GM06990 (cell line): ENCODE data around the gene DOCK4.

Experiments
- DNase-seq: peaks from one replicate; pipeline ENCODE4 v3.0.0-alpha.2; 2011; ENCODE audit not compliant: insufficient read length; ENCODE audit errors: extremely low read depth
- H3K27me3 ChIP-seq: replicated peaks from 2 replicates; pipeline ENCODE4 v1.6.0; 2011; ENCODE audit warnings: low read length; ENCODE audit not compliant: control insufficient read depth, insufficient read depth
- H3K36me3 ChIP-seq: 2 replicates; pipeline ENCODE4 v1.5.1; 2011; ENCODE audit warnings: low read length; ENCODE audit not compliant: control insufficient read depth, insufficient read depth
- H3K4me3 ChIP-seq: replicated peaks from 2 replicates; pipeline ENCODE4 v1.5.1; 2011; ENCODE audit warnings: low read depth, mild to moderate bottlenecking, control low read depth, low read length
- TF ChIP-seq, protein P1 (sequence below): IDR thresholded peaks from 2 replicates; pipeline ENCODE4 v1.5.1; 2011; ENCODE audit warnings: low read length, control low read depth, mild to moderate bottlenecking, inconsistent platforms; ENCODE audit not compliant: insufficient read depth, poor library complexity, severe bottlenecking

DOCK4 gene

DNA sequence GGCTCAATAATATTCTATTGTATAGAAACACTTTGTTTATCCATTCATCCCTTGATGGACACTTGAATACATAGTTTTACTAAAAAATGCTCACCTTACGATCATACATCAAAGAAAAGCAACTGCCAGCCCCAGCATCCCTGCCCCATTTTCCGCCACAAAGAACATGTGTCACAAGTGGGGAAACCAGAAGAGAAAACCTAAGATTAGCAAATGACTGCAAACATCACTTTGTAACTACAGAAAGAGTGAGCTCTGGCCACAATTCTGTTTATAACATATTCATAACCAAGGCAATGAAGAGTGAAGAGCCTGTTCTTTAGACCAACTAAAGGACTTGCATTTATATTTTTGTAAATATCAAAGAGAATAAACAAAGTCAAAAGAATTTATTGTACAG is 89.8 kb downstream of the DOCK4 start:
- TF ChIP-seq, protein P1, sequence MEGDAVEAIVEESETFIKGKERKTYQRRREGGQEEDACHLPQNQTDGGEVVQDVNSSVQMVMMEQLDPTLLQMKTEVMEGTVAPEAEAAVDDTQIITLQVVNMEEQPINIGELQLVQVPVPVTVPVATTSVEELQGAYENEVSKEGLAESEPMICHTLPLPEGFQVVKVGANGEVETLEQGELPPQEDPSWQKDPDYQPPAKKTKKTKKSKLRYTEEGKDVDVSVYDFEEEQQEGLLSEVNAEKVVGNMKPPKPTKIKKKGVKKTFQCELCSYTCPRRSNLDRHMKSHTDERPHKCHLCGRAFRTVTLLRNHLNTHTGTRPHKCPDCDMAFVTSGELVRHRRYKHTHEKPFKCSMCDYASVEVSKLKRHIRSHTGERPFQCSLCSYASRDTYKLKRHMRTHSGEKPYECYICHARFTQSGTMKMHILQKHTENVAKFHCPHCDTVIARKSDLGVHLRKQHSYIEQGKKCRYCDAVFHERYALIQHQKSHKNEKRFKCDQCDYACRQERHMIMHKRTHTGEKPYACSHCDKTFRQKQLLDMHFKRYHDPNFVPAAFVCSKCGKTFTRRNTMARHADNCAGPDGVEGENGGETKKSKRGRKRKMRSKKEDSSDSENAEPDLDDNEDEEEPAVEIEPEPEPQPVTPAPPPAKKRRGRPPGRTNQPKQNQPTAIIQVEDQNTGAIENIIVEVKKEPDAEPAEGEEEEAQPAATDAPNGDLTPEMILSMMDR, result no peak
- Histone ChIP-seq H3K36me3 (no peaks in the 10 kb centered on the region), H3K27me3 (no peaks in the 10 kb centered on the region), H3K4me3 (no peak overlapping the region)
- no peak for DNase-seq

DNA sequence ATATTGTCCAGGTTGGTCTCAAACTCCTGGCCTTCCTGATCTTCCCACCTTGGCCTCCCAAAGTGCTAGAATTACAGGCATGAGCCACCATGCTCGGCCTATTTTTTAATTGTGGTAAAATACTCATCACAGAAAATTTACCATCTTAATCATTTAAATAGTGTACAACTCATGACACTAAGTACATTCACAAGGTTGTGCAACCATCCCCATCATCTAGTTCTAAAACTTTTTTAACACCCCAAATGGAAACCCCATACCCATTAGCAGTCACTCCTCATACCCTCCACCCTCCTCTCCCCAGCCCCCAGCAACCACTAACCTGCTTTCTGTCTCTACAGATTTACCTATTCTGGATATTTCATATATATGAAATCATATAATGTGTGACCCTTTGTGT is 90.3 kb downstream of the DOCK4 start:
- TF ChIP-seq, protein P1, result no peak
- Histone ChIP-seq H3K27me3 (no peaks in the 10 kb centered on the region), H3K36me3 (no peaks in the 10 kb centered on the region), H3K4me3 (no peak overlapping the region)
- DNase-seq, result no peak

DNA sequence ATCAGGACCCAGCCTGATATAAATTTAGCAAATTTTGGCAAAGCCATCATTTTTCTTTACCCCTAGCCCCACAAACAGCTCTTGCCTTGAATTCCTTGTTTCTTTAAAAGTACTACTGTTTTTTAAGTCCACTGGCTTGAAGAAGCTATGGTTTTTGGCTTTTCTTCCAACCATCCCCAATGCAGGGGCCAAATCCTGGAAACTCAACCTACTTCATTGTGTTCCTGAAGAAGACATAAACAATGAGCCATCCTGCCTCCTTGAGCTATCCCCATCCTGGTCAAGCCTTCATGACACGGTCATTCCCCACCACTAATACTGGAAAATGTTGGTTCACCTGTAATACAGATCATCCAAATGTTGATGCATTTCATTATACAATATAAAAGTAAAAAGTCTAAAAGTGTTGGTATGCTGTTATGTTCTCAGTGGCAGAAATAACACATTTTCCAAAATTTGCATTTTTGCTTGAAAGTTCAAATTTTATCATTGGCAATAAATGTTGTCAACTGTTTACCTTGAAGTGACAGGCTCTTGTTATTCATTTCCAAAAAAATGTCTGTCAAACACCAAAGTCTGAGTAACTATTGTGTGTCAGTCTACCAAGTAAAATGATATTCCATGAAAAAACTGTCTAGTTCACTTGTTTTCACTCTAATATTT is 92.2 kb downstream of the DOCK4 start:
- Histone ChIP-seq H3K36me3 (no peaks in the 10 kb centered on the region), H3K4me3 (no peak overlapping the region)
- DNase-seq, result no peak

DNA sequence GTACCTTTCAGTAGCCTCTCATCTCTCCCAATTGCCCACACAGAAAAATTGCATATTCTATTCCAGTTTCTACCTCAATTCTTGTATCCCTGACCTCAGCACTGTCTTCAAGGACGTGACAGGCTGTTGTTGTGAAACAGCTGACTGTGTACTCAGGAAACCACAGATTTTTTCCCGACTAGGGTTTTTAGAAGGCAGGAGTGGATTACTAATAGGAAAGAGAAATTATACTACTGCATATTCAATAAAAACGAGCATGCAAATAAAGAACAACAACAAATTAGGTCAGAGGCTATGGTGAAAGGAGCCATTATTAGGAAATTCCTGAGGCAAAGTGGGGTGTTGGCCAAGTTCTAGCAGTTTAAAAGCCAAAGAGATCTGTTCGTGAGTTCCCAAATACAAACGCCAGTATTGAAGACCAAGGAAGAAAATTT is 93.4 kb downstream of the DOCK4 start:
- no peak overlapping the region for H3K4me3 ChIP-seq
- no peak for DNase-seq
- no peaks in the 10 kb centered on the region for H3K36me3 ChIP-seq
- no peaks in the 10 kb centered on the region for H3K27me3 ChIP-seq
- TF ChIP-seq, protein P1, result no peak

More for the DNA sequence above, 92.2 kb downstream of the DOCK4 start:
- no peaks in the 10 kb centered on the region for H3K27me3 ChIP-seq
- TF ChIP-seq, protein P1, result no peak

DNA sequence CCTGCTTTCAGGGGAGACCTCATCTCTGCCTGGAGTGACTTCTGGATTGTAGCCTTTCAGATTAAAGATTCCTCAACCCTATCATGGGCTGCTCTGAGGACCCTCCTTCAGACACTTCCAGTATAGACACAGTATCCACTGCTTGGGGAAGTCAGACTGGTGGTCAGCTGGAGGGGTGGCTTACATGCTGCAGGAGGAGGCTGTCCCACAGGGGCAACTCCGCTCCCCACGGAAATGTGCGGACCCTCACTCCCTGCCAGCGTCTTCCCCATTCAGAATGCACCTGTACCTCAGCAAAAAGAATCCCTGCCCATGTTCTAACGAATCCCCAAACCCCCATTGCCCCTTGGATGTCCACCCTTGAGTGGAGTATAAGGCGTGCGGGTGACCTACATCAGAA is 95.5 kb downstream of the DOCK4 start:
- no peaks in the 10 kb centered on the region for H3K36me3 ChIP-seq
- TF ChIP-seq, protein P1, result no peak
- DNase-seq, result no peak
- H3K4me3 ChIP-seq, result no peak overlapping the region
- H3K27me3 ChIP-seq, result no peaks in the 10 kb centered on the region

DNA sequence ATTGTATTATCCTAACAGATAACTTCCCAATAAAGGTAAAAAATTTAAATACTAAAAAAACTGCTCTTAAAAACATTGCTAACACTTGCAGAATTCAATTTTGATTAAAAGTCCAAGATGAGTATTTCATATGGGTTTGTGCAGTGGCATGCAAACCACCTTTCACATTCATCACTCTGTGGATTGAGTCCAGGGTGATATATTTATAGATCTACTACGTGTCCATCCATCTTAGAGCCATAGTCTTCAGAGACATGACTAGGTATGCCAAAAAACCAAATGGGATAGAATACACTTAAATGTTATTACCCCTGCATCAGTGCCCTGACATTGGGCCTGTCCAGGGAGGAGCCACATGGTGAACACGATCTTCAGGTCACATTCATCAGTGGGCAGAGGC is 96.0 kb downstream of the DOCK4 start:
- no peaks in the 10 kb centered on the region for H3K27me3 ChIP-seq

More for the DNA sequence above, 96.0 kb downstream of the DOCK4 start:
- DNase-seq, result no peak
- H3K36me3 ChIP-seq, result no peaks in the 10 kb centered on the region
- TF ChIP-seq, protein P1, result no peak
- no peak overlapping the region for H3K4me3 ChIP-seq
